Measurements from ENCODE around the gene FKBP5.

The FKBP5 gene

DNA sequence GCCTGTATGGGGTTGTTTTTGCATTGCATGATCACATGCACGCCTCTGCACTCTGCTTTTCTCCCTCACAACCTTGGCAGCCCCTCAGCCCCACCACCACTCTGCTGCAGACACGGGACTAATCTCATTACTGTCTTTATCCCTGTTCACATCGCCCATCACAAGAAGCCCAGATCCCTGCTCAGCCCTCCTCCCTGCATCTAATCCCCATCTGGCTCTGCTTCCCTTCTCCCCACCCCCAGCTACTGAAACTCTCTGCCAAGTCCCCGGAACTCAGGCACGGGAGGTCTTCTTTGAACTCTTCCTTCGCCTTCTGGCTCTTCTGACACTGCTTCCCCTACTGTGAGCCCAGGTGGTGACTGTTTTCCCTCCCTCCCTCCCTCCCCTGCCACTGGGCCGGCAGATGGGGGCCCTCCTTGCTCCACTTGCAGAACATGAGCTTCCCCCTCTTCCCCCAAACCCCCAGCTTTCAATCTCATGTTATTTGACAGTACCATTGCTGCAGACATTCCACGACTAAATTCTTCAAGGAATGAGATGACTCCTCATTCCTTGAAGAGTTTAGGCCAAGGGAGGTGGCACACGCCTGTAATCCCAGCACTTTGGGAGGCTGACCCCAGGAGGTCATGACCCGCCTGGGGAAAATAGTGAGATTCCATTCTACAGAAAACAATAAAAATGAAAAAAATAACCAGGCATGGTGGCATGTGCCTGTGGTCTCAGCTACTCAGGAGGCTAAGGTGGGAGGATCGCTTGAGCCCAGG, 154.1 kb downstream of the FKBP5 start:
- no peak for DNase-seq

- DNase-seq = no peak
Observed at GRCh38 chr6:35533981-35534380, 154.7 kb downstream of the FKBP5 start.

DNA sequence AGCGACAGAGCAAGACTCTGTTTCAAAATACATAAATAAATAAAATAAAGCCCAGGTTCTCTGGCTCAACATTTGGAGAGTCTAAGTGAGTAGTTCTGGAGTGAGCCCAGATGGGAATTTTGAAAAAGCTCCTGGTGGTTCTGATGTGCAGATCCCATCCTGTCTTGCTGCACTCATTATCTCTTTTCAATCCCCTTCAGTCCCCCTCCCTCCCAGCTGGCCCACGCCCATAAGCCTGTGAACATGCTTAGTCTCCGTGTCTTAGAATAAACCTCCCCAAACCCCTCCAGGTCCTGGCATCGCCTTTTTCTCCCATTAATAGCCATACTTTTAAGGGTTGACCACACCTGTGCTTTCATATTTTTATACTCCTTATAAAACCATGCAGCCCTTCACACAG, 156.6 kb downstream of the FKBP5 start:
- DNase-seq = no peak

- DNase-seq = no peak
Observed at GRCh38 chr6:35524380-35525020, 164.2 kb downstream of the FKBP5 start.
